IgD-negative memory B cell (primary cell): ENCODE data around the gene FAM3D. TPM values are rescaled to one million over a fixed set of nuclear protein-coding genes. Genes with fewer than 3 reads are reported as not detected.
A peak's percentile ranks its signal among the peaks of the same experiment; 100 is the strongest.

Experiments
- H3K27ac Mint-ChIP-seq, 3 donors: one replicate each; pipeline ENCODE4 v1.8.0; 2020 to 2022; ENCODE audit warnings: mild to moderate bottlenecking in 3 of 3, mixed read lengths in 3 of 3, moderate library complexity in 1 of 3
- H3K27me3 Mint-ChIP-seq: one replicate; pipeline ENCODE4 v1.8.0; 2021; ENCODE audit warnings: mixed read lengths
- H3K36me3 Mint-ChIP-seq: one replicate; pipeline ENCODE4 v1.8.0; 2020; ENCODE audit warnings: mild to moderate bottlenecking, mixed read lengths
- H3K4me1 Mint-ChIP-seq, 3 donors: one replicate each; pipeline ENCODE4 v1.8.0; 2020 to 2022; ENCODE audit warnings: mixed read lengths in 3 of 3, mild to moderate bottlenecking in 1 of 3
- H3K4me3 Mint-ChIP-seq, 4 donors: one replicate each; pipeline ENCODE4 v1.8.0; 2020 to 2022; ENCODE audit warnings: mild to moderate bottlenecking in 4 of 4, mixed read lengths in 4 of 4, moderate library complexity in 3 of 4
- H3K9me3 Mint-ChIP-seq, 3 donors: one replicate each; pipeline ENCODE4 v1.8.0; 2020 to 2021; ENCODE audit warnings: mixed read lengths in 3 of 3, mild to moderate bottlenecking in 1 of 3
- polyA plus RNA-seq: library from polyadenylated mRNA; unstranded; fragments of 300-500 nt; fragmentation: Illumina TruSeq; gene quantifications from one replicate; pipeline ENCODE4 v1.2.3, GENCODE V29; 2021

The FAM3D gene
- polyA plus RNA-seq, 1 donor from 2014 or later: not detected

GRCh38 chr3:58672880-58673279 lies 6.3 kb upstream of the FAM3D start:
- Mint-ChIP-seq H3K27me3 (peaks cover 16% of the 10 kb centered on the region), H3K4me3 (no peak overlapping the region)

DNA sequence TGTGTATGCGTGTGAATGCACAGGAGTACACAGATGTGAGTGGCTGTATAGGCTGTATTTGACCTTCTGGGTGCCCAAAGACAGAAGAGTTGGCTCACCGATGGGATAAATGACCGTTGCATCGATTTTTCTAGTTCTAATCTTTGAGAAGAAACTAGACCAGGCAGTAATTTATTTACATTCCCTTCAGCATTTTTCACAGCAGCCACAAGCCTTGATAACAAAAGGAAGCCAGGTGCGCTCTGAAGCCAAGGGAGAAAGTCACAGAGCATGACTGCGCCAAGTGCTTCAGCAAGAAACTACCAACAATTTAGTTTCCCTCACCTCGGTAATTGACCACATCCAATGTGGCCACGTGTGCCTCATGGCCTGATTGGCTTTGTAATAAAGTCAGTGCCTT lies 5.9 kb upstream of the FAM3D start:
- Mint-ChIP-seq H3K27me3 (peaks cover 16% of the 10 kb centered on the region), H3K9me3 (peaks cover 0 to 14% (median 6%) of the 10 kb centered on the region in 3 donors), H3K4me1 (no peaks in the 10 kb centered on the region), H3K36me3 (no peaks in the 10 kb centered on the region), H3K27ac (no peak overlapping the region), H3K4me3 (no peak overlapping the region)

More at GRCh38 chr3:58672880-58673279, 6.3 kb upstream of the FAM3D start:
- Mint-ChIP-seq H3K36me3 (no peaks in the 10 kb centered on the region), H3K27ac (no peak overlapping the region), H3K9me3 (peaks cover 0 to 14% (median 6%) of the 10 kb centered on the region in 3 donors), H3K4me1 (no peaks in the 10 kb centered on the region)

GRCh38 chr3:58670506-58671135 lies 4.0 kb upstream of the FAM3D start:
- Mint-ChIP-seq H3K4me3 (no peak overlapping the region), H3K36me3 (peaks cover 1% of the 10 kb centered on the region), H3K27me3 (peaks cover 12% of the 10 kb centered on the region)

DNA sequence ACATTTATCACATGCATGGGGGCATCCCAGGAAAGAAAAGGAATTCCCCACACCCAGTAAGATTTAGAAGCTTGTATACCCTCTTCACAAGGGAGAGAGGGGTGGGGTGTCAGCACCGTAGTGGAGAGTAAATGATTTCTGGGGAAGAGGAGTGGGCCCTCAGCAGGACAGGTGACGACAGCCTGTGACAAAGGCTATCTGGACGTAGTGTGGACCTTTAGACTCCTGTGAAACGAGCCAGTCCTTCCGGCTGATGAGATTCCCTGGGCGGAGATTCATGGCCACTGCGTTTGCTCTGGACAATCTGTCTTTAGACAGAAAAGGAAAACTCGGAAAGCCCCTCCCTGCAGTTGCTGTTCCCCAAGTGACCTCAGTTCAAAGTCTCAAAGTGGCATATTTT lies 1.7 kb upstream of the FAM3D start:
- H3K36me3 Mint-ChIP-seq: peaks cover 1% of the 10 kb centered on the region
- H3K4me1 Mint-ChIP-seq: no peaks in the 10 kb centered on the region
- H3K27ac Mint-ChIP-seq: no peak overlapping the region
- H3K4me3 Mint-ChIP-seq: no peak overlapping the region
- no peaks in the 10 kb centered on the region for H3K9me3 Mint-ChIP-seq
- H3K27me3 Mint-ChIP-seq: peaks cover 9% of the 10 kb centered on the region

More at GRCh38 chr3:58670506-58671135, 4.0 kb upstream of the FAM3D start:
- Mint-ChIP-seq H3K27ac (peak overlapping the region in 1 of 3 donors; percentile 64), H3K4me1 (no peaks in the 10 kb centered on the region), H3K9me3 (peaks cover 0 to 6% (median 6%) of the 10 kb centered on the region in 3 donors)

DNA sequence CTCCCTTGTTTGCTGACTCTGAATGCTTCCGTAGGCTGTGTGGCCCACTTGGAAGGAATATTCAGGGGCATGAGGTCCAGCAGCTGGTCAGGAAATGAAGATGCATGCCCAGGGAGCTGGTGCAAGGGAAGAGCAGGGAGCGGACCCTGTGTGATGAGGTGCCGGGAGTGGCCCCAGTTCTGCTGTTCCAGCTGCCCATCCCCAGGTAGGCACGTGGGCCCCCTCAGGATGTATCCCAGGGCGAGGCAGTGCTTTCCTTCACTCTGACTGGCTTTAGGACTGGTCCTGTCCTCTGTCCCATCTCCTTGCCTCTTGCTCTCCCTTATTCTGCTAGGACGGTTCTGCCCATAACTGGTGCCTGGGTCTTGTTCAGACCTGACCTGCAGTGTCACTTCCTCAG lies 1.1 kb upstream of the FAM3D start:
- Mint-ChIP-seq H3K4me1 (no peaks in the 10 kb centered on the region), H3K27ac (no peak overlapping the region), H3K36me3 (peaks cover 1% of the 10 kb centered on the region), H3K9me3 (no peaks in the 10 kb centered on the region), H3K27me3 (peaks cover 9% of the 10 kb centered on the region), H3K4me3 (no peak overlapping the region)

DNA sequence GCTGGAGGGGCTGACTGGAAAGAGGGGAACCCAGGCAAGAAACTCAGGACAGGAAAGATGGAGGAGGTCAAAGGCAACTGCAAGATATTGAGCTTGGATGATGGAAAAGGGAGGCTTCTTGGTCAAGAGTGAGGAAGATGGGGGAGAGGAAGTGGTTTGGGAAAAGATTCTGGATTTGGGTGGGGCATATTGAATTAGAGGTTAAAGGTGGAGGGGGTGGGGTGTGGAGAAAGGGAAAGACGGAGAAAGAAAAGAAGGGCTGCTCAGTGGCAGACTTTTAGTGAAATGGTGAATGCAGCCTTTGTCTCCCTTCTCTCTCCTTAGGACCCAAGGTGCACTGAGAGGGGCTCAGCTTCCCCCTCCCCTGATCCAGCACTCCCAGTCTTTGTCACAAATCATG lies 655 bp upstream of the FAM3D start:
- peaks cover 1% of the 10 kb centered on the region for H3K36me3 Mint-ChIP-seq
- H3K4me1 Mint-ChIP-seq: no peaks in the 10 kb centered on the region
- H3K9me3 Mint-ChIP-seq: no peaks in the 10 kb centered on the region
- peaks cover 9% of the 10 kb centered on the region for H3K27me3 Mint-ChIP-seq
- no peak overlapping the region for H3K27ac Mint-ChIP-seq
- H3K4me3 Mint-ChIP-seq: no peak overlapping the region

DNA sequence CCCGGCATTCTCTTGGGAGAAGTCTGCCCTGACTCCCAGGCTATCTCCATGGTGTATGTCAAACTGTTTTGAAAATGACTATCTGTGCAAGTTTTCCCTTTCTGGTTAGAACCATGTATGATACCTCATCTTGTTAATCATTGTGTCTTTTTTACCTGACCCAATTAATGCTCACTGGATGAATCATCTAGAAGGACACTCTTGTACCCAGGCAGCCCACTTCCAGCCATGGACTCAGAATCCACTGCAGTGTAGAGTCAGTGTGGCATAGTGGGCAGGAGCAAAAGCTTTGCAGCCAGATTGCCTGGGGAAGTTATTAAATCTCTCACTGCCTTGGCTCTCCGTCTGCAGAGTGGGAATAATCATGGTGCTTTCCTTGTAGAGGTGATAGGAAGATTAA lies 1.2 kb downstream of the FAM3D start:
- Mint-ChIP-seq H3K36me3 (peaks cover 1% of the 10 kb centered on the region), H3K4me1 (no peaks in the 10 kb centered on the region), H3K9me3 (no peaks in the 10 kb centered on the region), H3K27me3 (peaks cover 3% of the 10 kb centered on the region), H3K27ac (no peak overlapping the region), H3K4me3 (peak overlapping the region in 1 of 4 donors; percentile 30)

DNA sequence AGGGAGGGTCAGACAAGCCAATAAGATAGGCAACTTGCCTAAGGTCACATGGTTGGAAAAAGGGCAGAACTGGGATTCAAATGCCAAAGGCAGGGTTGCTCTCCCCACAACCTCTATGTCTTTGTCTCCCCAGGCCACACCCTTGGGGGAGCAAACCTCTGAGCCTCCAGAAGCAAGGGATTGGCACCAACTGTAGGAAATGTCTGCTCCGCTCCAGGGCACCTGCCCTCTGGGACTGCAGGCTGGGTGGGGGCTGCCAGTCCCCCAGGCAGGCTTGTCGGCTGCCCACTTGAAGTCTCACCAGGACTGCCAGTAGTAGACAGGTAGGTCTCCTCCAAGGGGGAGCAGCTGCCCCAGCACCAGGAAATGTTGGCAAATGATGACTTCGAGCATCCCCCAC lies 2.0 kb downstream of the FAM3D start:
- Mint-ChIP-seq H3K4me3 (no peak overlapping the region), H3K27ac (no peak overlapping the region), H3K4me1 (no peaks in the 10 kb centered on the region), H3K9me3 (no peaks in the 10 kb centered on the region), H3K36me3 (peaks cover 1% of the 10 kb centered on the region), H3K27me3 (no peaks in the 10 kb centered on the region)

DNA sequence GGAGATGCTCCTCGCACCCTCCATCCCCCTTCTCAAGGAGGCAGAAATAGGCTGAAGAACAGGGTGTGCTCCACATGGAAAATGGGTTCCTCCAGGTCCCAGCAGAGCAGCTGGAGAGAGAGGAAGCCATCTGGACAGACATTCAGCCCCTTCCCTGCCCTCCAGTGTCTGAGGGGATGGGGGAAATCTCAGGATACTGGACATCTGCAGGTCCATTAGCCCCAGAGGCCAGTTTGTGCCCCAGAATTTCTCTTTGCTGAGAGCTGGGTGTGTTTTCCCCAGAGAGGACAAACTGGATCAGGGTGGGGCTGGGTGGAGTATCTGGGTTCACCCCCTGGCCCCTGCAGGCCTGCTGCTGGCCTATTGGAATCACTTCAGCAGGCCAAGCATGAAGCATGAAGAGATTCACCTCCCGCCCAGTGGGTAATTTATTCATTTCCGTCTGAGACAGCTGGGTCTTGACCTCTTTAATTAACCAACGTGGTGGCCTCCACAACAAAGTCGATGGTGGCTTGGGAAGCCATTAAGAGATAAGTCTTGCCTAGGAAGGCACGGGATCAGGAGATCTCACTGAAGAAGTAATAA lies 4.6 kb downstream of the FAM3D start:
- Mint-ChIP-seq H3K36me3 (peaks cover 1% of the 10 kb centered on the region), H3K9me3 (no peaks in the 10 kb centered on the region), H3K27me3 (peaks cover 2% of the 10 kb centered on the region), H3K4me3 (no peak overlapping the region), H3K27ac (no peak overlapping the region), H3K4me1 (no peaks in the 10 kb centered on the region)

DNA sequence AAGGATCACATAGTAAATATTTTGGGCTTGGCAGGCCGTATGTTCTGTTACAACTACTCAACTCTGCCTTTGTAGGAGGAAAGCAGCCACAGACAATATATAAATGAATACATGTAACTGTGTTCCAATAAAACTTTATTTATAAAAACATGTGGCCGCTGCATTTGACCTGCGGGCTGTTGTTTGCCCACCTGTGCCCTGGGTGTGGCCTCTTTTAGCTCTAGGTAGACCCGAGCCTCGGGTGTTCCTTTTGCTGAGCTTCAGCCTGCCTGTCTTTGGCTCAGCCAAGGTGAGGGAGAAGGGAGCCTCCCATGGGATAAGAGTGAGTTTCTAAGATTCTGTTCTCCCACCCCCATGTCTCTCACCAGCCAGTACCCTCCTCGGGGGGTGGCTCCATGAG lies 5.6 kb downstream of the FAM3D start:
- H3K27me3 Mint-ChIP-seq: peaks cover 2% of the 10 kb centered on the region
- no peaks in the 10 kb centered on the region for H3K36me3 Mint-ChIP-seq
- H3K4me3 Mint-ChIP-seq: no peak overlapping the region
- H3K27ac Mint-ChIP-seq: no peak overlapping the region
- peaks cover 0 to 3% (median 0%) of the 10 kb centered on the region in 3 donors for H3K9me3 Mint-ChIP-seq
- H3K4me1 Mint-ChIP-seq: no peaks in the 10 kb centered on the region

GRCh38 chr3:58659051-58659675 lies 7.4 kb downstream of the FAM3D start:
- Mint-ChIP-seq H3K9me3 (peaks cover 0 to 3% (median 0%) of the 10 kb centered on the region in 3 donors), H3K4me1 (no peaks in the 10 kb centered on the region), H3K4me3 (no peak overlapping the region), H3K27me3 (peaks cover 4% of the 10 kb centered on the region), H3K27ac (no peak overlapping the region), H3K36me3 (no peaks in the 10 kb centered on the region)

- no peaks in the 10 kb centered on the region for H3K36me3 Mint-ChIP-seq
- no peak overlapping the region for H3K4me3 Mint-ChIP-seq
- no peak overlapping the region for H3K27ac Mint-ChIP-seq
- H3K9me3 Mint-ChIP-seq: peaks cover 0 to 3% (median 0%) of the 10 kb centered on the region in 3 donors
- H3K4me1 Mint-ChIP-seq: no peaks in the 10 kb centered on the region
- peaks cover 4% of the 10 kb centered on the region for H3K27me3 Mint-ChIP-seq
These were observed 8.1 kb downstream of the FAM3D start for GRCh38 chr3:58658508-58658907.

GRCh38 chr3:58657571-58658141 lies 8.9 kb downstream of the FAM3D start:
- H3K9me3 Mint-ChIP-seq: peaks cover 0 to 6% (median 0%) of the 10 kb centered on the region in 3 donors
- no peak overlapping the region for H3K4me3 Mint-ChIP-seq
- H3K27me3 Mint-ChIP-seq: peaks cover 4% of the 10 kb centered on the region
- H3K36me3 Mint-ChIP-seq: no peaks in the 10 kb centered on the region
- no peaks in the 10 kb centered on the region for H3K4me1 Mint-ChIP-seq
- H3K27ac Mint-ChIP-seq: no peak overlapping the region

DNA sequence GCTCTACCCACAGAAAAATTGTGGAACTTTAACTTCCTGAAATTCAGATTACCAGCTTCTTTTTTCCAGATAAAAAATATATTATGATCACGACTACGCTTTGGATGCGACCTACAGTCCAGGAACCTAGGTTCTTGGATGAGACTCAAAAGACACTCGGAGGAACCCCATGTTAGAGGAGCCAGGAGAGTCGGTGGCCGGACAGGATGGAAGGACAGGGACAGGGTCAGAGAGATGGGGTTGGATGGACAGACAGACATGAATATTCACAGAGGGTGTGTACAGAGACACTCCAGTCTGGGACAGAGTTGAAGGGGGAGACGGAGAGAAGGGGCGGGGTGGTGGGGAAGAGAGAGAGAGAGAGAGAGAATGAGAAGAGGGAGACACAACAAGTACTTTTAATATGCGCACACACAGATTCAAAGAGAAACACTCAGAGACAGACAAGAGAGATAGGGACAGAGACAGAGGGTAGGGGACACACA lies 9.5 kb downstream of the FAM3D start:
- H3K4me1 Mint-ChIP-seq: no peaks in the 10 kb centered on the region
- H3K36me3 Mint-ChIP-seq: no peaks in the 10 kb centered on the region
- peaks cover 4% of the 10 kb centered on the region for H3K27me3 Mint-ChIP-seq
- peaks cover 0 to 6% (median 0%) of the 10 kb centered on the region in 3 donors for H3K9me3 Mint-ChIP-seq
- H3K27ac Mint-ChIP-seq: no peak overlapping the region
- H3K4me3 Mint-ChIP-seq: no peak overlapping the region

DNA sequence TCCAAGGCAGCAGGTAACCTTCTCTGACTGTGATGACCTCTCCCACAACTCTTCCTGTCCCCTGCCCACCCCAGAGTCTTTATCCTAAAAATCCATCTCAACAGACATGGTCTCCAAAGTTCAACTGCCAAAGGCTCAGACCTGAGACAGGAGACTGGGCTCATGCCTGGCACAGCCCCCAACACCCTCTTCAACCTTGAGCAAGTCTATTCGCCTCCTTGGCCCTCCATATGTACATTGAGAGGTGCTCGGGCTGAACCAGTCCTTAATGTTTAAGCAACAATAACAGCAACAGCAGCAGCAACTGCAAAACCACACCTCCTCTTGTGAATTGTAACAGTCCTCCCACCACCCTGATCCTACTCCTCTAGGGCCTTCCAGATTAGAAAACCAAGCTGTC lies 9.9 kb downstream of the FAM3D start:
- Mint-ChIP-seq H3K27ac (no peak overlapping the region), H3K4me1 (no peaks in the 10 kb centered on the region), H3K27me3 (peaks cover 4% of the 10 kb centered on the region), H3K4me3 (no peak overlapping the region), H3K36me3 (no peaks in the 10 kb centered on the region), H3K9me3 (peaks cover 0 to 6% (median 0%) of the 10 kb centered on the region in 3 donors)
